C4-2B (cell line): ENCODE measurements around the gene ATP2B2.

Experiments
- ZFX ChIP-seq: fragments of 450-650 bp; IDR thresholded peaks from 2 replicates; pipeline ENCODE4 v1.6.1; 2017
- TF ChIP-seq, protein P1 (sequence below): fragments of 450-650 bp; conservative IDR thresholded peaks from 2 replicates; pipeline ENCODE4 v1.5.1; 2017; ENCODE audit warnings: mild to moderate bottlenecking

DNA sequence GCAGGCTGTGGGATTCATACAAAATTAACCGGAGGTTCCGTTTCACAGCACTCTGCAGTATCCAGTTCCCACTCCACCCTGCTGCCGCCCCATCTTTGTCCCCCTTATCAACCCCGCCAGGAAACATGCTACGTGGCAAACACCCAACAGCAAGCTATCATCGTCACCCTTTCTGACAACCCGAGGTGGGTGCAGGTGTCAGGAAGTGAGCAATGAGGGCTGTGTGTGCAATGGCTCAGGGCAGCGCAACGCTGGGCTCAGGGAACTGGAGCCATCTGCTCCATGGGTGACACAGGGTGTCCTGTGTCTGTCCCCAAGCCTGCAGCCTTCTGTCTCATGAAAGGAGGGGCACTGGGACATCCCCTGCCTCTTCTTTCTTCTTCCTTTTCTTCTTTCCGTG, 60.9 kb downstream of the ATP2B2 start:
- TF ChIP-seq, protein P1, sequence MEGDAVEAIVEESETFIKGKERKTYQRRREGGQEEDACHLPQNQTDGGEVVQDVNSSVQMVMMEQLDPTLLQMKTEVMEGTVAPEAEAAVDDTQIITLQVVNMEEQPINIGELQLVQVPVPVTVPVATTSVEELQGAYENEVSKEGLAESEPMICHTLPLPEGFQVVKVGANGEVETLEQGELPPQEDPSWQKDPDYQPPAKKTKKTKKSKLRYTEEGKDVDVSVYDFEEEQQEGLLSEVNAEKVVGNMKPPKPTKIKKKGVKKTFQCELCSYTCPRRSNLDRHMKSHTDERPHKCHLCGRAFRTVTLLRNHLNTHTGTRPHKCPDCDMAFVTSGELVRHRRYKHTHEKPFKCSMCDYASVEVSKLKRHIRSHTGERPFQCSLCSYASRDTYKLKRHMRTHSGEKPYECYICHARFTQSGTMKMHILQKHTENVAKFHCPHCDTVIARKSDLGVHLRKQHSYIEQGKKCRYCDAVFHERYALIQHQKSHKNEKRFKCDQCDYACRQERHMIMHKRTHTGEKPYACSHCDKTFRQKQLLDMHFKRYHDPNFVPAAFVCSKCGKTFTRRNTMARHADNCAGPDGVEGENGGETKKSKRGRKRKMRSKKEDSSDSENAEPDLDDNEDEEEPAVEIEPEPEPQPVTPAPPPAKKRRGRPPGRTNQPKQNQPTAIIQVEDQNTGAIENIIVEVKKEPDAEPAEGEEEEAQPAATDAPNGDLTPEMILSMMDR: no peak
- TF ChIP-seq ZFX: no peak
